G401.6 (cell line): ENCODE measurements around the gene PTPRN2.
"Not testable (repeated sequence)": the region's sequence is repeated elsewhere in the genome, so short reads cannot be mapped to it uniquely, and the experiment has no call there.

ENCODE experiments used
- FAIRE-seq: peaks from 2 replicates; lab custom pipeline; 2012; peaks lifted over from hg19 to GRCh38; lab: Jason Lieb, UNC

Gene PTPRN2

DNA sequence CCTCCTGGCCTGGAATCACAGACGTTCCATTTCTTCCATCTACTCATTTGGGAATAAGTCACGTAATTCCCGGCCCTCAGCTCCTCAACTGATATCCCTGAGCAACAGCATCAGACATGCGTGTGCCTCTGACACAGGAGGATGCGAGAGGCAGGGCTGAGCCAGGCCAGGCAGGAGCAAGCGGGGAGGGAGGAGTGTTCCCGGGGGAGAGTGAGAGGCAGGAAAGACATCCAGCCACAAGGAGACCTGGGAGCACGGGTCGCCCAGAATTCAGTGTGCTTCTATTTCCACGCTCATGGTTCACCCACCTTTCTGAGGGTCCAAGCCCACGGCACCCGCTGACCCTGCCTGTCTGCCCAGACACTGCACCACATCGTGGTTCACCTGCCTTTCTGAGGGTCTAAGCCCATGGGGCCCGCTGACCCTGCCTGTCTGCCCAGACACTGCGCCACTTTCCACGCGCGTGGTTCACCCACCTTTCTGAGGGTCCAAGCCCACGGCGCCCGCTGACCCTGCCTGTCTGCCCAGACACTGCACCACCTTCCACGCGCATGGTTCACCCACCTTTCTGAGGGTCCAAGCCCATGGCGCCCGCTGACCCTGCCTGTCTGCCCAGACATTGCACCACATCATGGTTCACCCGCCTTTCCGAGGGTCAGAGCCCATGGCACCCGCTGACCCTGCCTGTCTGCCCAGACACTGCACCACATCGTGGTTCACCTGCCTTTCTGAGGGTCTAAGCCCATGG is 293.0 kb downstream of the PTPRN2 start:
- not testable (repeated sequence) for FAIRE-seq

DNA sequence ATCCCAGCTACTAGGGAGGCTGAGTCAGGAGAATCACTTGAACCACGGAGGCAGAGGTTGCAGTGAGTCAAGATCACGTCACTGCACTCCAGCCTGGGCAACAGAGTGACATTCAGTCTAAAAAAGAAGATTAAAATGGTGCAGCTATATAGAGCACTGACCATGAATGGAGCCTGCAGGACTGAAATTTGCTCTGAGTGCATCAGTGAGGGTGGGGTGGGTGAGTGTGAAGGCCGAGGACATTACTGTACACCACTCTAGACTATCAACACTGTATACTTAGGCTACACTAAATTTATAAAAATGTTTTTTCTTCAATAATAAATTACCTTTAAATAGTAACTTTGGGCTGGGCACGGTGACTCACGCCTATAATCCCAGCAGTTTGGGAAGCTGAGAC is 294.7 kb downstream of the PTPRN2 start:
- no peak for FAIRE-seq

DNA sequence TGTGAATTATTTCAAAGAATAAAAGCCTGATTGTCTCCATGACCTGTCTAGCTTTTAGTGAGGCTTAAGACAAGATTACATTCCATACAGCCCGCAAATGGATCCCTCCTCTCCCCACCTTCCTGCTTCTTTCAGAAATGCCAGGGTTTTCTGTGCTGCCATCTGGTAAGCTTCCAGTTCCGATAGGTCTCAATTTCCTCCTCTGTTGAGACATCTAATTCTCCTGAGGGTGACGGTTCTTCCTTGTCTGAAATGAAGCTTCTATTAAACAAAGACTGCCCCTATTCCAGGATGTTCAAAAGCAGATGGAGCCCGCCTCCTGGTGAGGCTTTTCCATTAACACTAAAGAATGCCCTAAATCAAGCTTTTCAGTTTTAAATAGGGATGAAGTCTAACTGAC is 295.6 kb downstream of the PTPRN2 start:
- no peak for FAIRE-seq

DNA sequence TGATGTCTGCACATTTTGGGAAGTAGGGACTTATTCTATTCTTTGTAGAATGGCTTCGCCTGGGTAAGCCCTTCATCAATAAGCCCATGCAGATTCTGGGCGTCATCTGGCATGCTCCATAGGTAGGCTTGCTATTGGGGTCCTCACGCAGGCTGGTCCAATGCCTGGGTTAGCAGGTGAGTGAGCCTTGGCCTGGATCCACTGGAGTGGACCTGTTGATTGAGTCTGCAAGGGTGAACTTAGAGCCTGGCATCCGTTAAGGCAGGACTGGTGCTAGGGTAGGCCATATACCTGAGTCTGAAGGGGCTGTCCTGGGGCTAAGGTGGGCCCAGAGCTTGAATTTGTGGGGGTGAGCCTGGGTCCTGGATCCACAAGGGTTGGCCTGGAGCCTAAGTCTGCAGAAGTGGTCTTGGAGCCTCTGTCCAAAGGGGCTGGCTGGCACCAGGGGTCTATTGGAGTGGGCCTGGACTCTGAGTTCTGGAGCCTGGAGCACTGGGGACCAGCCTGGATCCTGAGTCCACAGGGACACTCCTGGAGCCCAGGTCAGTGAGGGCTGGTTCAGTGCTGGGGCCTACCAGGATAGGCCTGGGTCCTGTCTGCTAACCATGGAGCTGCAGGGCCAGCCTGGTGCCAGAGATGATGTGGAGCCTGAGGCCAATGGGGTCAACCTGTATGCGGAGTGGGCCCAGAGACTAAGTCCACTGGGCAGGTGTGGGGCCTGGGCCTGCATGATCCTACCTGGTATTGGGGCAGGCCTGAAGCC is 297.7 kb downstream of the PTPRN2 start:
- FAIRE-seq = no peak

DNA sequence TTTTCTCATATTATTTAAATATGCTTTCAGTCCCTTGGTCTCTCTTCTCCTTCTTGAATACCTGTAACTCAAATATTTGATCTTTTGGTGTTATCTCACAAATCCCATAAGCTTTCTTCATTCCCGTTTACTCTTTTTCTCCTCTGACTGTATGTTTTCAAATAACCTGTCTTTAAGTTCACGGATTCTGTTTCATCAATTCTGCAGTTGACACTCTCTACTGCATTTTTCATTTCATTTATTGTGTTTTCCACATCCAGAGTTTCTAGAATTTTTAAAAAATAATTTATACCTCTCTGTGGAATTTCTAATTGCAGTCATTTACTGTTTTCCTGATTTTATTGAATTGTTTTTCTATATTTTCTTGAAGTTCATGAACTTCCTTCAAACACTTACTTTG is 298.4 kb downstream of the PTPRN2 start:
- FAIRE-seq = no peak

DNA sequence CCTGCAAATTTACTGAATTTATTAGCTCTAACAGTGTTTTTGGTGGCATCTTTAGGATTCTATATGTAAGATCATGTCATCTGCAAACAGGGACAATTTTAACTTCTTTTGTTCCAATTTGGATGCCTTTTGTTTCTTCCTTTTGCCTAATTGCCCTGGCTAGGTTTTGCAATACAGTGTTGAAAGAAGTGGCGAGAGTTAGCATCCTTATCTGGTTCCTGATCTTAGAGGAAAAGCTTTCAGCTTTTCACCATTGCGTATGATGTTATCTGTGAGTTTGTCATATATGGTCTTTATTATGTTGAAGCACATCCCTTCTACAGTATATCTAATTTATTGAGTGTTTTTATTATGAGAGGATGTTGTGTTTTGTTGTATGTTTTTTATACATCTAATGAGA is 301.4 kb downstream of the PTPRN2 start:
- no peak for FAIRE-seq

DNA sequence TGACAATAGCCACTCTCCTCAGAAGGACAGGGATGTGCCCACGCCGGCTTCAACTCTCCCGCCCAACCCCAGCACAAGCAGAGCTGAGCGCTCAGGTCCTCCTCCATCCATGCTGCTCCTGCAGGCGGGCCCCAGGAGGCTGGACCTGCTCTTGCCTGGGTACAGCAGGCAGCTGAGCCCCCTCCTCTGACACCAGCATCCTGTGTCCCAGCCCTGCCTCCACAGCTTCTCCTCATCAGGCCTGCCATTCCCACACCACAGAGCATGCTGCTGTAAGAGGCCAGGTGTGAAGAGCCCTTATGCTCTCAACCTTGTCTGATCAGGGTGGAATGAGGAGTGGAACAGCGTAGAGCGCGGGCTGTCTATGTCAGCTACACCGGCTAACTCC is 302.2 kb downstream of the PTPRN2 start:
- FAIRE-seq = no peak

DNA sequence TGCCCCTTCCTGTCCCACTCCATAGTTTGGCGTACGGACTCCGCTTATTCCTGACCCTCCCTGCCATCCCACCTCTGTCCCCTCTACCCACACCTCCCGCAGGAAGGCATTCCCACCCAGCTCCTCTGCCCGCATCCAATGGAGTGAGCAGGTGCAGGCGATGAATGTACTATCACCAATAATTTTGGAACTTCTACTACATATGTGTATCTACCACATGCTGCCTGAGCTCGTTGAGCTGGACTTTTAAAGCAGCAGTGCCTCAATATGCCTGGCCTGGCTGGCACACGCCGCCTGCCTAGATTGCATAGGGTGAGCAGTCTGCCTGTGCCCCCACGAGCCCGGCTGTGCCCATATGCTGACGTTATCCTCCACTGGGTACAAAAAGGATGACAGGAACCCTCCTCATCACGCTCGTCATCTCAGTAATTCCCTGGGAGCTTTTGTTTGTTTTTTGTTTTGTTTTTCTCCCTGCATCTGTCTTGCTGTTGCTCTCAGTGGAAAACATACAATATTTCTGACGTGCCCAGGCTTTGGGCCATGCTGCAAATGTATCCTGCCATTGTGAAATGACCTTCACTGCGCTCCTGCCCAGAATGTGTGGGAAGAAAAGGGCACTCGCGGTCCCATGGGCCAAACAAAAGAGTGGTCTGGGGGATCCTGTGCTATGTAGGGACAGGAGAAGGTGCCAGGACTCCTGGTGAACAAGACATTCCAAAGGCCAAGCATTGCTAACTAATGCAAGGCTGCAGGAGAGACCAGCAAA is 302.8 kb downstream of the PTPRN2 start:
- FAIRE-seq = no peak

DNA sequence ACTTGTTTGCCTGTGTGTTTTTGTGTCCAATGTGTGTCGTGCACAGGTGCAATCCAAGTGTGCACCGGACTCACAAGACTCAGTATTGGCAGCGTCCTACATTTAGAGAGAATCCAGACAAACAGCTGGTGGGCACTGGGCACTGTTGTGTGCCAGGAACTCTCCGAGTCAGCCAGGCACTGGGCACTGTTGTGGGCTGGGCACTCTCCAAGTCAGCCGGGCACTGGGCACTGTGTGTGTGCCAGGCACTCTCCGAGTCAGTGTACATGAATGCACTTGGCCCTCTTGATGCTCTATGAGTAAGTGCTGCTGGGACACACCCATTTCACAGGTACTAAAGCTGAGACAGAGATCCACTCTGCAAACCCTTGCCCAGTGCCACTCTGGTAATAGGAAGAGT is 303.5 kb downstream of the PTPRN2 start:
- FAIRE-seq = no peak

DNA sequence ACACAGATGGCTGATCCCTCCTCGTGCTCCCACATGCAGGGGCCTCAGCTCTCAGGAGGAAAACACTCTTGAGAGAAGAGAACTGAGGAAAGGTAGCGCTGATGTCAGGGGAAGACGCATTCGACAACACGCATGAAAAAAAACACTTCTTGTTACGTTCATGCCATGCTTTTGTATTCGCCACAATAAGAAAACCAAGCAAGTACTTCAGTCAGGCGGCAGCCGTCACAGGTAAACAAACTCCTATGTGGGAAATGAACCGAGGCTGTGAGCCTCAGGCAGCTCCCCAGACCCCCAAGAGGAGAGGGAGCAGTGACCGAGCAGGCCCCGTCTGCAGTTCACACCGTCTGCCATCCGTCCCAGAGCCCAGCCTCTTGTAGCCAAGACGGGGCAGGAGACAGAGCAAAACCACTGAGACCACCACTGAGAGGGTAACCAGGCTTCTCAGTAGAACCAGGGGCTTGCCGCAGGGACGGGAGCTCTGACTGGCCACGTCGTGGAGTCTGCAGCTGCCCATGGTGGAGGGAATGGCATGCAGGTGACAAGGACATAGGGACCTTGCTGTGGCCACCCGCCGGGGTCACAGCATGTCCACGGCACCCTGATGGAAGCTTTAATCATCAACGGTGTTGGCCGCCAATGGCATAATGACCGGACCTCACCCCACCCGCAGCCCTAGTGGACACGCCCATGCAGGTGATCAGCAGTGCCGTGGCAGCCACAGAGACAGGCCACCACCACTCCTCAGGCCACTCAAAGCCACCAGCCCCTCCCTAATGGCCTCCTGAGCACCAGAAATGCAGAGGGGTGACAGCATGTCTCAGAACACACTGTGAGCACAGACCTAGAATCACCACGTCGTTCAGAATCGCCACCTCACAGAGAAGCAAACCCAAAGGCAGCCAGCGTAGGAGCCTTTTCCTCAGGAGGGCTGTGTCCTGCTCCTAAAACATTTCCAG is 304.3 kb downstream of the PTPRN2 start:
- no peak for FAIRE-seq

DNA sequence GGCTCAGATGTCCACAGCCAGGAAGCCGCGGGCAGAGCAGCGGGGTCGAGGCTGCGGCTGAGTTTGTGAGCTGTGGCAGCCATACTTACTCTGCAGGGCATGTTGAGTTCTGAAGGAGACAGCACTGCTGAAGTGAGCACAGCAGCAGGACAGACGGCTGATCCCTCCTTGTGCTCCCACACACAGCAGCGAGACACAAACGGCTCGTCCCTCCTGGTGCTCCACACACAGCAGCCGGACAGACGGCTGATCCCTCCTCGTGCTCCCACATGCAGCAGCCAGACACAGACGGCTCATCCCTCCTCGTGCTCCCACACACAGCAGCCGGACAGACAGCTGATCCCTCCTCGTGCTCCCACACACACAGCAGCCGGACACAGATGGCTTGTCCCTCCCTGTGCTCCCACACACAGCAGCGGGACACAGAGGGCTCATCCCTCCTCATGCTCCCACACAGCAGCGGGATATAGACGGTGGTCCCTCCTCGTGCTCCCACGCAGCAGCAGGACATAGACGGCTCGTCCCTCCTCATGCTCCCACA is 305.1 kb downstream of the PTPRN2 start:
- FAIRE-seq = no peak

DNA sequence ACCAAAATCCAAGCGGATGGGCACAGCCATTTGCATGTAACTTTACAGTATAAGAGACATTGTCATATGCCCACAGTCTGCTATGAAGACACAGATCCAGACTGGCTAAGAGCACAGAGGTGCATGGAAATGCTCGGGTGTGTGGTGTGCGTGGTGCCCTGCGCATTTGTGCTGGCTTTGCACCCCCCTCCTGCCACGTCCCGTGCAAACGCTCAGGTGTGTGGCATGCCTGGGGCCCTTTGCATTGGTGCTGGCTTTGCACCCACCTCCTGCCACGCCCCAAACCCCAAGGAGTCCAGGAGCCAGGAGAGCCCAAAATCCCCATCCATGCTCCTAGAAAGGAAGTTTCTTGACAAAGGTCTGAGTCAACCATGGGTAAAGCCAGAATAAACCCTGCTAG is 306.2 kb downstream of the PTPRN2 start:
- FAIRE-seq = no peak

DNA sequence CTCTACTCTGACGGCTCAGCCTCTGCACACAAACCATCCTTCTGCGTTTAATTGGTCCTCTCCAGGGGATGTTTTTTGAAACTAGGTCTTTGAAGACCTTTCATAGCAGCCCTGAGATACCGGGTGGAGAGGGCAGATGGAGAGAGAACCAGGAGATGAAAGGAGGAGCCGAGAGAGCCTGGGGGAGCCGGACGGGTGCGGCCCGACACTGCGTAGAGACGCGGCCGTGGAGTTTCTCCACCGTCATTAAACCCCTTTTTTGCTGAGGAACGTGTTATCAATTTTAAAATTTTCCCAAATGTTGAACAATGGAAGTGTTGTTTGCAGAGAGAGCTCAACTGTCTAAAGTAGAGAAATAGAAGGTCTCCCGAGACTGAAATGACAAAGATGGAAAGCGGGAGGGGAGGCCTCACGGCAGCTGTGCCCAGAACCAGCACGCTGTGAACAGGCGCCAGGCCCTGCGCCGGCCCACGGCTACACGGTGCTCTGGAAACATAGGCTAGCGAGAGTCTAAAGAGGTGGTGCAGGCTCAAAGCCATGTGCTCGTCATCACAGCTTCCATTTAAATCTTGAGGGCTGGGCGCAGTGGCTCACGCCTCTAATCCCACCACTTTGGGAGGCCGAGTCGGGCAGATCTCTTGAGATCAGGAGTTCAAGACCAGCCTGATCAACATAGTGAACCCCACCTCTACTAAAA is 307.0 kb downstream of the PTPRN2 start:
- FAIRE-seq = no peak

DNA sequence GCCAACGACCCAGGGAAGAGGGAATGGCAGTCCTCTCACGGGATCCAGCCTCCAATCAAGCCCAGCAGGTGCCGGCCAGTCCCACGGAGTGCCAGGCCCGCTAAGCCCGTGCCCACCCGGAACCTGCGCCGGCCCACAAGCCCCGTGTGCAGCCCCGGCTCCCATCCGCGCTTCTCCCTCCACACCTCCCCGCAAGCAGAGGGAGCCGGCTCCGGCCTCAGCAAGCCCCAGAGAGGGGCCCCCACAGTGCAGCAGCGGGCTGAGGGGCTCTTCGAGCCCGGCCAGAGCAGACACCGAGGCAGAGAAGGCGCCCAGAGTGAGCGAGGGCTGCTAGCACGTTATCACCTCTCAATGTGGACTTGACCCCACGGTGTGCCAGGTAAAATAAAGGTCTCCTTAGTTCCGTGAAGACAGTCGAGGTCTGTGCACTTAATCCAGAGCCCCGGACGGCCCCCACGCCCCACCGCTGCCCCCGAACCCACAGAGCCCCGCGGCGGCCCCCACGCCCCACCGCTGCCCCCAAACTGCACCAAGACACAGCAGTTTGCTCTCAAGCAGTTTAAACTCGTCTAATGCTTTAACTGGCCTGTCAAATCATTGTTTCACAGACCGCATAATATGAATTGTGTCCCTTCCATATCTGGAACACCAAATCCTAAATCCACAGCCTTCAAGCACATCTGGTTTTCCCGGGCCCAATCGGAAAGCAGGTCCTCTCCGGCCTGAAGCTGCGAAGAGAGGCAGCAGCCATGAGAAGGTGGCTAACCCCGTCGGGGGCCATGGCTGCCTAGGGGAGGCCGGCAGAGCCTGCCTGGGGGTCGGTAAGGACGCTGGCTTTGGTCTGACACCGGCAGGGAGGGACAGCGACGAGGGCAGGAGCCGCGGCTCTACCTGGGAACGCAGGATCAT is 307.8 kb downstream of the PTPRN2 start:
- no peak for FAIRE-seq

DNA sequence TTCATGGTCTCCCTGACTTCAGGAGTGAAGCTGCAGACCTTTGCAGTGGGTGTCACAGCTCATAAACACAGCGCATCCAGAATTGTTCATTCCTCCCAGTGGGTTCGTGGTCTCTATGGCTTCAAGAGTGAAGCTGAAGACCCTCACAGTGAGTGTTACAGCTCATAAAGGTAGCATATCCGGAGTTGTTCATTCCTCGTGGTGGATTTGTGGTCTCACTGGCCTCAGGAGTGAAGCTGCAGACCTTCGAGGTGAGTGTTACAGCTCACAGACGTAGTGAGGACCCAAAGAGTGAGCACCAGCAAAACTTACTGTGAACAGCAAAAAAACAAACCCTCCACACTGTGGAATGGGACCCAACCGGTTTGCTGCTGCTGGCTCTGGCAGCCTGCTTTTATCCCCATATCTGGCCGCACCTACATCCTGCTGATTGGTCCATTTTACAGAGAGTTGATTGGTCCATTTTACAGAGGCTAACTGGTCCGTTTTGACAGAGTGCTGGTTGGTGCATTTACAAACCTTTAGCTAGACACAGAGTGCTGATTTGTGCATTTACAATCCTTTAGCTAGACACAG is 308.8 kb downstream of the PTPRN2 start:
- FAIRE-seq = no peak

DNA sequence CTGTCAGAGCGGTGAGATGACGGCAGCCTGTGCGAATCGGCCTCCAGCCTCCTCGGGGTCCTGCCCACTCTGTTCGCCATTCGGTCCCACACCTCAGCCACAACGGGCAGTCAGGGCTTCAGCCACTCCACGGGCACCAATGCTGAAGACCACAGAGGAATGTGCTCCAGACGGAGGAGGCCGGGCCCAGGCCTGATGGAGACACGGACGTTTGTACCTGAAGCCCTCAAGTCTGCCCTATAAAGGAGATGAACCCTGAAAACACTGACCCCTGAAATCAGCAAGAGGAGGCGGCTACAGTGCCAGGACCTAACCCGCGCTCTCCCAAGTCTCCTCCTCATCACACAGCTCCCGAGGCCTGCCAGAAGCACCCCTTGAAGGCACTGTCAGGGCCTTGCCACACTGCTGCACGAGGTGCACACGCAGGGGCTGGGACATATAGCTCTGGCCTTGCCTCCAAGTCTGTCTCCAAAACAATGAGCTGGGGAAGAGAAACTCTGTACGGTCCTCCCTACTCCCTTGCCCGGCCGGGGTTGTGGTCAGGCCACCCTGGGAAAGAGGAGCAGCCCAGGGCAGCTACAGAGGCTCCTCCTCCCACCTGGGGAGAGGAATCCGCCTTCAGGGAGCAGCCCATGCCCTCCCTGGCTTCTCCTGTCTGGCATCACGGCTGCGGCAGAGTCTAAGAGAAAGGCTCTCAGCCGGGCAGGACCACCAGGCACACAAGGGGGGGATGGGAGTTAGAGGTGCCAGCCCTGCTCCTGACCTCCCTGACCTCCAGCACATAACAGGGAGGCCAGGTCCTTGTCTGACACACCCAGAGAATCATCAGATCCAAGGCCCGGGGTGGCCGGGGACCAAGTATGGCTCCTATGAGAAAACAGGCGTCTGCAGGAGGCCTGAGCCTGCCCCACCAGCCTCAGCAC is 310.1 kb downstream of the PTPRN2 start:
- no peak for FAIRE-seq

DNA sequence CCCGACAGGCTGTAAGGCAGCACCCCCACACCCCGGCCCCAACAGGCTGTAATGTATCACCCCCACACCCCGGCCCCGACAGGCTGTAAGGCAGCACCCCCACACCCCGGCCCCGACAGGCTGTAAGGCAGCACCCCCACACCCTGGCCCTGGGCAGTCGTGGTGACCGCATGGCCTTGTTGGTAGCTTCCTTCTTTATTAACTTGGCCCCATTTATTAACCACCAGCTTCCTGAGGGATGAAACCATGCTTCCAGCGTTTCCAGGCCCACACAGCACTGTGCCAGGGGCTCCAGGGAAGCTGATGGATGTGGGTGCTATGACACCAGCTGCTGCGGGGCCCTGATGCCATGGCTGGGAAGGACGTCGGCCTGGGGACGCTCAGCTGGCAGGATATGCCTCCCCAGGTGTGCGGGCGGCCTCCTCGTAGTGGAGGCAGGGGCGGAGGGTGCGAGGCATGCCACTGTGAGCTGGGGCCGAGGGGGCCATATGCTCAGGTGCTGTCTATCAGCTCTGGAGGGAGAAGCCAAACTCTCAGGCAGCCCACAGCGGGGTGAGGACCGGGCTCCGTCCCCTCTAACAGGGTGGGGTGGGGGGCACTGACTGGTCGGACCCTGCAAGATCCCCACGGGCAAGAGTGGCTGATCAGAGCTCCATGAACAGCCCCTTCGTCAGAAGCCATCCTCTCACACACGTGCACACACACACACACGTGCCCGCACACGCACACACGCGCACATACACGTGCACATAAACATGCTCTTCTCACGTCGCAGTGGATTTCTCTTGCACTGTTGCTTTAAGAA is 311.0 kb downstream of the PTPRN2 start:
- FAIRE-seq = no peak
